HepG2 (cell line): ENCODE results near the gene AAMP. TPM values are rescaled to one million over a fixed set of nuclear protein-coding genes. Genes with fewer than 3 reads are reported as not detected.

Source experiments
- ARID3A ChIP-seq: IDR thresholded peaks from 2 replicates; pipeline ENCODE4 v1.6.1; 2012; ENCODE audit warnings: low read depth, low read length, improper control_type of control experiment
- ATF2 ChIP-seq: sonication (generic); formaldehyde crosslinking; IDR thresholded peaks from 2 replicates; pipeline ENCODE4 v1.4.0; 2020; ENCODE audit warnings: missing genetic modification reagents
- ELF4 ChIP-seq: sonication (generic); formaldehyde crosslinking; IDR thresholded peaks from 2 replicates; pipeline ENCODE4 v1.5.0; 2020; ENCODE audit warnings: missing genetic modification reagents, mild to moderate bottlenecking, moderate library complexity, borderline replicate concordance
- GATAD2A ChIP-seq: IDR thresholded peaks from 2 replicates; pipeline ENCODE4 v1.6.1; 2016
- HHEX ChIP-seq: IDR thresholded peaks from 2 replicates; pipeline ENCODE4 v1.6.1; 2016; ENCODE audit warnings: control low read depth
- MED8 ChIP-seq: sonication (generic); formaldehyde crosslinking; IDR thresholded peaks from 2 replicates; pipeline ENCODE4 v1.8.1; 2023; ENCODE audit warnings: mild to moderate bottlenecking, missing genetic modification reagents; ENCODE audit not compliant: insufficient replicate concordance
- PAXIP1 ChIP-seq: sonication (generic); formaldehyde crosslinking; conservative IDR thresholded peaks from 2 replicates; pipeline ENCODE4 v1.4.0; 2020; ENCODE audit warnings: mild to moderate bottlenecking, missing genetic modification reagents, moderate library complexity
- PHF8 ChIP-seq: sonication (generic); formaldehyde crosslinking; IDR thresholded peaks from 2 replicates; pipeline ENCODE4 v1.5.0; 2020; ENCODE audit warnings: missing genetic modification reagents
- SMYD3 ChIP-seq: sonication (generic); formaldehyde crosslinking; IDR thresholded peaks from 2 replicates; pipeline ENCODE4 v1.8.1; 2023; ENCODE audit warnings: mild to moderate bottlenecking, missing genetic modification reagents
- TBX3 ChIP-seq: fragments of 450-650 bp; IDR thresholded peaks from 2 replicates; pipeline ENCODE4 v1.6.1; 2017; ENCODE audit warnings: antibody characterized with exemption, mild to moderate bottlenecking, inconsistent platforms, borderline replicate concordance
- TCF7 ChIP-seq: sonication (generic); IDR thresholded peaks from 2 replicates; pipeline ENCODE4 v1.6.1; 2016; ENCODE audit warnings: antibody characterized with exemption, low read depth
- TEAD3 ChIP-seq: optimal IDR thresholded peaks from 2 replicates; pipeline ENCODE3; 2016; ENCODE audit warnings: borderline replicate concordance
- THAP11 ChIP-seq: IDR thresholded peaks from 2 replicates; pipeline ENCODE4 v1.6.1; 2016; ENCODE audit warnings: missing biosample characterization, missing genetic modification reagents
- ZGPAT ChIP-seq: IDR thresholded peaks from 2 replicates; pipeline ENCODE4 v1.6.1; 2016; ENCODE audit warnings: mild to moderate bottlenecking
- ZNF652 ChIP-seq: IDR thresholded peaks from 2 replicates; pipeline ENCODE4 v1.6.1; 2016; ENCODE audit warnings: low read depth, borderline replicate concordance
- polyA plus RNA-seq, 8 experiments: library from polyadenylated mRNA; depleted of rRNA in 3 of 8; stranded (reverse) in 7 of 8; unstranded in 1 of 8; fragments of >200 nt; fragmentation: Illumina TruSeq in 4 of 8; extraction: Trizol in 4 of 8; gene quantifications; 2 replicates each; pipeline versions ENCODE4 v1.2.1 to v1.2.3, GENCODE V29; 2011 to 2016; ENCODE audit warnings: low read depth in 4 of 8, missing spikeins in 1 of 8, mixed read lengths in 1 of 8; ENCODE audit not compliant: insufficient read depth in 1 of 8
- total RNA-seq, 5 experiments: library from RNA; depleted of rRNA; stranded (reverse); fragments of >200 nt; fragmentation: Illumina TruSeq; extraction: Trizol; gene quantifications; 2 replicates each; pipeline ENCODE4 v1.2.3, GENCODE V29; 2016; ENCODE audit warnings: low read depth in 1 of 5

Gene AAMP
- total and polyA plus RNA-seq, 2 of the 13 experiments (the other 11 are each of a cell fraction or from before 2014, with no cell fraction given) = 110 to 186 TPM

GRCh38 chr2:218312267-218312756 is 42.4 kb upstream of the AAMP start (continued):
- TF ChIP-seq TBX3 = peak; percentile 63; the same call in 1 of the 2 replicates
- TF ChIP-seq ARID3A = peak; percentile 92
- TF ChIP-seq ATF2 = no peak
- no peak for TF ChIP-seq SMYD3 (CRISPR knock-in tag)
- 0 out of 2 replicates have a peak, but pooled peaks have one; percentile 3 for TF ChIP-seq HHEX
- TF ChIP-seq ZNF652 (CRISPR knock-in tag) = peak; percentile 93
- TF ChIP-seq ZGPAT (CRISPR knock-in tag) = peak; percentile 34; the same call in 1 of the 2 replicates
- no peak; the same call in 1 of the 2 replicates for TF ChIP-seq TCF7
- TF ChIP-seq MED8 (CRISPR knock-in tag) = no peak
- TF ChIP-seq THAP11 (CRISPR knock-in tag) = peak; percentile 11; the same call in 1 of the 2 replicates
- no peak for TF ChIP-seq ELF4 (CRISPR knock-in tag)
- TF ChIP-seq PHF8 = no peak
- peak; percentile 91 for TF ChIP-seq TEAD3 (CRISPR knock-in tag)
- peak; percentile 36; the same call in 1 of the 2 replicates for TF ChIP-seq PAXIP1 (CRISPR knock-in tag)
- peak; percentile 31; the same call in 1 of the 2 replicates for TF ChIP-seq GATAD2A (CRISPR knock-in tag)
